Keratinocyte (primary cell): ENCODE results near the gene ZNF708. TPM values are rescaled to one million over a fixed set of nuclear protein-coding genes. Genes with fewer than 3 reads are reported as not detected.
A peak's percentile ranks its signal among the peaks of the same experiment; 100 is the strongest.

ENCODE experiments used
- DNase-seq: peaks from one replicate; pipeline ENCODE4 v3.0.0-alpha.2; 2011; ENCODE audit warnings: low read depth, missing footprints, low spot score
- FAIRE-seq: peaks from 2 replicates; lab custom pipeline; 2011; peaks lifted over from hg19 to GRCh38; lab: Jason Lieb, UNC
- H2AFZ ChIP-seq: 2 replicates; pipeline ENCODE4 v1.6.0; 2012; ENCODE audit warnings: low read length, control low read depth, inconsistent platforms; ENCODE audit not compliant: control insufficient read depth
- H3K27ac ChIP-seq: 2 replicates; pipeline ENCODE4 v1.5.1; 2011; ENCODE audit warnings: low read length; ENCODE audit not compliant: control insufficient read depth, insufficient read depth
- H3K27me3 ChIP-seq: 3 replicates; pipeline ENCODE4 v1.6.0; 2011; ENCODE audit warnings: low read length; ENCODE audit not compliant: control insufficient read depth, insufficient read depth; ENCODE audit errors: extremely low read depth
- H3K36me3 ChIP-seq, 2 experiments: 2 replicates in 1 of 2; 3 replicates in 1 of 2; pipeline ENCODE4 v1.5.1; 2011; ENCODE audit warnings: low read length in 2 of 2, mild to moderate bottlenecking in 1 of 2; ENCODE audit not compliant: control insufficient read depth in 2 of 2, insufficient read depth in 2 of 2; ENCODE audit errors: extremely low read depth in 1 of 2
- H3K4me1 ChIP-seq: 3 replicates; pipeline ENCODE4 v1.5.1; 2011; ENCODE audit warnings: low read length; ENCODE audit not compliant: control insufficient read depth, insufficient read depth; ENCODE audit errors: extremely low read depth
- H3K4me2 ChIP-seq: 3 replicates; pipeline ENCODE4 v1.6.0; 2011; ENCODE audit warnings: low read depth, low read length; ENCODE audit not compliant: control insufficient read depth, insufficient read depth; ENCODE audit errors: extremely low read depth
- H3K4me3 ChIP-seq, 3 experiments: fragments of 200-600 bp in 1 of 3; sonication (generic) in 1 of 3; 2 replicates in 2 of 3; 3 replicates in 1 of 3; pipeline ENCODE4 v1.5.1; 2011 to 2016; ENCODE audit warnings: low read length in 3 of 3, mild to moderate bottlenecking in 3 of 3, control low read depth in 2 of 3, inconsistent platforms in 1 of 3, low read depth in 1 of 3, mixed read lengths in 1 of 3, mixed run types in 1 of 3, moderate library complexity in 1 of 3; ENCODE audit not compliant: control insufficient read depth in 2 of 3, insufficient read depth in 2 of 3; ENCODE audit errors: extremely low read depth in 1 of 3
- H3K79me2 ChIP-seq: 2 replicates; pipeline ENCODE4 v1.6.0; 2012; ENCODE audit warnings: low read length; ENCODE audit not compliant: control insufficient read depth, insufficient read depth
- H3K9ac ChIP-seq: 3 replicates; pipeline ENCODE4 v1.6.0; 2011; ENCODE audit warnings: low read length; ENCODE audit not compliant: control insufficient read depth, insufficient read depth; ENCODE audit errors: extremely low read depth
- H3K9me1 ChIP-seq: 3 replicates; pipeline ENCODE4 v1.6.0; 2011; ENCODE audit warnings: low read length; ENCODE audit not compliant: control insufficient read depth, insufficient read depth; ENCODE audit errors: extremely low read depth
- H3K9me3 ChIP-seq: 2 replicates; pipeline ENCODE4 v1.5.1; 2012; ENCODE audit warnings: low read depth, low read length; ENCODE audit not compliant: control insufficient read depth
- H4K20me1 ChIP-seq: 3 replicates; pipeline ENCODE4 v1.6.0; 2011; ENCODE audit warnings: low read length; ENCODE audit not compliant: control insufficient read depth, insufficient read depth; ENCODE audit errors: extremely low read depth
- EZH2 ChIP-seq: IDR thresholded peaks from one replicate; pipeline ENCODE4 v1.6.1; 2012; ENCODE audit warnings: inconsistent platforms, mild to moderate bottlenecking, low read length, moderate library complexity
- dilution Hi-C: fragments of 300-500 bp; cut with MboI; formaldehyde crosslinking; loops from one replicate; pipeline ENCODE4 v1.7.0; 2020; ENCODE audit warnings: low sequenced_read_pairs; ENCODE audit not compliant: extremely low pct_ligation_motif_present
- polyA plus RNA-seq, 5 experiments: library from polyadenylated mRNA; depleted of rRNA in 3 of 5; stranded (reverse) in 3 of 5; stranded (forward) in 1 of 5; unstranded in 1 of 5; fragments of >200 nt; gene quantifications; 1 replicate in 1 of 5; 2 replicates in 3 of 5; 3 replicates in 1 of 5; pipeline versions ENCODE4 v1.2.1 to v1.2.3, GENCODE V29; 2011 to 2012; ENCODE audit warnings: missing spikeins in 2 of 5, low read depth in 1 of 5, low replicate concordance in 1 of 5
- TF ChIP-seq, protein P1 (sequence below), 3 experiments: IDR thresholded peaks in 1 of 3; conservative IDR thresholded peaks in 1 of 3; optimal IDR thresholded peaks in 1 of 3; 2 replicates in 2 of 3; 3 replicates in 1 of 3; pipeline versions ENCODE3 to v1.5.1; 2011; ENCODE audit warnings: low read length in 3 of 3, mild to moderate bottlenecking in 3 of 3, moderate library complexity in 2 of 3, control low read depth in 1 of 3, inconsistent platforms in 1 of 3; ENCODE audit not compliant: insufficient read depth in 2 of 3; ENCODE audit errors: extremely low read depth in 1 of 3

The ZNF708 gene
- polyA plus RNA-seq, 1 donor (not counting 4 experiments of a cell fraction or from before 2014, with no cell fraction given) = 5.7 TPM

DNA sequence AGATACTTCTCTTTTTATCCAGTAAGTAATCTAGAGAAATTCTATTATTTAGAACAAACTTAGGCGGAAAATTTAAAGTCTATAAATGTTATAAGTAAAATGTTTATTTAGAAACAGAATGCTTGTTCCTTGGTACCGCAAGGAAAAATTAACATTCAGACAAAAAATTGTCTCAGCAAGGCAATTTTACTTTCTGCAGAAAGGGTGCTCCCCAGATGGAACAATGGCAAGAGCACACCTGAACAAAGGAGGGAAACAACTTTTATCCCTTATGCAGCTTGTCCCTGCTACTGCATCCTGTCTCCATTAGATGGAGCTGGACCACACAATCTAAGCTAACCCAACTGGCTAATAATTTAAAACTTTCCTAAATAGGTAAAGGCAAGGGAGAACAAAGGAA is 6.5 kb upstream of the ZNF708 start:
- dilution Hi-C loops = no loop called here
- Histone ChIP-seq H3K4me1 (no peaks in the 10 kb centered on the region), H3K27me3 (no peaks in the 10 kb centered on the region), H3K4me2 (no peak overlapping the region), H3K9me1 (no peaks in the 10 kb centered on the region), H4K20me1 (no peaks in the 10 kb centered on the region), H3K36me3 (no peaks in the 10 kb centered on the region), H3K27ac (no peak overlapping the region), H3K79me2 (no peaks in the 10 kb centered on the region), H3K9ac (no peak overlapping the region), H3K4me3 (no peak overlapping the region), H3K9me3 (peaks cover 6% of the 10 kb centered on the region), H2AFZ (no peak overlapping the region)
- FAIRE-seq = no peak
- DNase-seq = no peak
- TF ChIP-seq, protein P1, sequence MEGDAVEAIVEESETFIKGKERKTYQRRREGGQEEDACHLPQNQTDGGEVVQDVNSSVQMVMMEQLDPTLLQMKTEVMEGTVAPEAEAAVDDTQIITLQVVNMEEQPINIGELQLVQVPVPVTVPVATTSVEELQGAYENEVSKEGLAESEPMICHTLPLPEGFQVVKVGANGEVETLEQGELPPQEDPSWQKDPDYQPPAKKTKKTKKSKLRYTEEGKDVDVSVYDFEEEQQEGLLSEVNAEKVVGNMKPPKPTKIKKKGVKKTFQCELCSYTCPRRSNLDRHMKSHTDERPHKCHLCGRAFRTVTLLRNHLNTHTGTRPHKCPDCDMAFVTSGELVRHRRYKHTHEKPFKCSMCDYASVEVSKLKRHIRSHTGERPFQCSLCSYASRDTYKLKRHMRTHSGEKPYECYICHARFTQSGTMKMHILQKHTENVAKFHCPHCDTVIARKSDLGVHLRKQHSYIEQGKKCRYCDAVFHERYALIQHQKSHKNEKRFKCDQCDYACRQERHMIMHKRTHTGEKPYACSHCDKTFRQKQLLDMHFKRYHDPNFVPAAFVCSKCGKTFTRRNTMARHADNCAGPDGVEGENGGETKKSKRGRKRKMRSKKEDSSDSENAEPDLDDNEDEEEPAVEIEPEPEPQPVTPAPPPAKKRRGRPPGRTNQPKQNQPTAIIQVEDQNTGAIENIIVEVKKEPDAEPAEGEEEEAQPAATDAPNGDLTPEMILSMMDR (optimal IDR thresholded peaks at IDR 0.05 in 1 of 3, IDR thresholded peaks at IDR 0.05 in 1 of 3, conservative IDR thresholded peaks at IDR 0.05 in 1 of 3; ENCODE audit: extremely low read depth in 1 of 3, insufficient read depth in 2 of 3, low read length in 3 of 3) = no peak
- TF ChIP-seq EZH2 = no peak

DNA sequence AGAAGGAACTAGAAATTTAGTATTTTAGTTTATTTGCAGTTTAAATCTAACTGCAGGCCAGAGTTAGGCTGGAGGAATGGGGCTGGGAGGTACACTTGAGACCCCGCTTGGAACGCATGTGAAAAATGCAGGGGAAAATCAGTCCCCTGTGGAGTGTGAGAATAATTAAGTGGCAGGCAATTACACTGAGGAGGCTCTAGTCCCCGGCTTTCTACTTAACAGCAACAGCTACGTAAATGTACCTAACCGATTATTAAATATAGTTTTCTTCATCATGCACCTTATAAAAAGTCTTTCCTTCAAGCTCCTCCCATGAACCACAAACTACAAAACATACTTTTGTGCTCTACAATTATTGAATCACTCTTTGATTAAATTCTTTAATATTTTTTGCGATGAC is 804 bp downstream of the ZNF708 start:
- H3K4me2 ChIP-seq = peak overlapping the region; percentile 84
- dilution Hi-C loops = no loop called here

More for the DNA sequence above, 804 bp downstream of the ZNF708 start:
- peak overlapping the region; percentile 83 to 99 (median 90) for H3K4me3 ChIP-seq
- no peaks in the 10 kb centered on the region for H4K20me1 ChIP-seq
- TF ChIP-seq EZH2 = no peak
- TF ChIP-seq, protein P1 (optimal IDR thresholded peaks at IDR 0.05 in 1 of 3, IDR thresholded peaks at IDR 0.05 in 1 of 3, conservative IDR thresholded peaks at IDR 0.05 in 1 of 3; ENCODE audit: extremely low read depth in 1 of 3, insufficient read depth in 2 of 3, low read length in 3 of 3) = no peak
- peak overlapping the region; percentile 96 for H3K9ac ChIP-seq
- peak overlapping the region; percentile 100 for H2AFZ ChIP-seq
- DNase-seq (no peak), FAIRE-seq (no peak)
- peaks cover 5% of the 10 kb centered on the region for H3K9me3 ChIP-seq
- no peaks in the 10 kb centered on the region for H3K27me3 ChIP-seq
- H3K9me1 ChIP-seq = no peaks in the 10 kb centered on the region
- no peaks in the 10 kb centered on the region for H3K36me3 ChIP-seq
- H3K27ac ChIP-seq = peak overlapping the region; percentile 91
- H3K79me2 ChIP-seq = peaks cover 43% of the 10 kb centered on the region
- peaks cover 3% of the 10 kb centered on the region for H3K4me1 ChIP-seq
